Vagina (tissue), 2 donors: ENCODE measurements around the gene TCF4.

Experiments used
- CTCF ChIP-seq, 3 experiments: fragments of 450-650 bp in 2 of 3; fragments of 200-600 bp in 1 of 3; sonication (generic) in 1 of 3; IDR thresholded peaks; one replicate each; pipeline ENCODE4 v1.5.1; 2017 to 2019; ENCODE audit warnings: antibody characterized with exemption in 3 of 3, mild to moderate bottlenecking in 2 of 3, moderate library complexity in 2 of 3
- POLR2A ChIP-seq, 2 donors: fragments of 450-650 bp; IDR thresholded peaks; one replicate each; pipeline ENCODE4 v1.6.1; 2017; ENCODE audit warnings: antibody characterized with exemption in 2 of 2, mild to moderate bottlenecking in 2 of 2, moderate library complexity in 2 of 2
- POLR2AphosphoS5 ChIP-seq, 2 donors: sonication (generic); formaldehyde crosslinking; IDR thresholded peaks; one replicate each; pipeline ENCODE4 v1.9.0; 2017; ENCODE audit warnings: antibody characterized with exemption in 2 of 2, mild to moderate bottlenecking in 2 of 2, low read depth in 1 of 2; ENCODE audit not compliant: insufficient read depth in 1 of 2

- TF ChIP-seq CTCF (IDR thresholded peaks at IDR 0.05), result no peak
- TF ChIP-seq POLR2AphosphoS5 (IDR thresholded peaks at IDR 0.05; ENCODE audit: insufficient read depth in 1 of 2, low read depth in 1 of 2), result no peak
- TF ChIP-seq POLR2A (IDR thresholded peaks at IDR 0.05), result no peak
Observed at GRCh38 chr18:55593888-55594287, 5.9 kb upstream of the TCF4 start.
